A549 (cell line): ENCODE results near the gene KIAA0930. TPM values are rescaled to one million over a fixed set of nuclear protein-coding genes. Genes with fewer than 3 reads are reported as not detected.

Experiments used
- ATAC-seq, 2 experiments: fragments of 200-7000 bp in 1 of 2; fragments of >200 bp in 1 of 2; cut with Nextera tagmentation in 1 of 2; cut with Tn5 transposase in 1 of 2; 3 replicates each; pipeline versions ENCODE4 v1.8.0 to v1.9.1; 2018 to 2020; ENCODE audit warnings: mild to moderate bottlenecking in 1 of 2, moderate library complexity in 1 of 2
- CTCF ChIA-PET: fragments of 300-600 bp; sonication (Branson Sonifier 250); formaldehyde crosslinking; extraction: SDS; loops from one replicate; lab custom pipeline; 2021; ENCODE audit warnings: antibody characterized with exemption, inconsistent platforms; lab: Yijun Ruan, JAX
- POLR2A ChIA-PET: fragments of 350-600 bp; formaldehyde crosslinking; extraction: SDS; loops from one replicate; lab custom pipeline; 2021; ENCODE audit warnings: antibody characterized with exemption, inconsistent platforms; lab: Yijun Ruan, JAX
- DNase-seq, 2 experiments: peaks; one replicate each; pipeline versions ENCODE4 v3.0.0 to v3.0.0-alpha.2; 2011 to 2016; ENCODE audit warnings: low read depth in 1 of 2, low spot score in 1 of 2
- FAIRE-seq: peaks from 2 replicates; lab custom pipeline; 2011; peaks lifted over from hg19 to GRCh38; lab: Jason Lieb, UNC
- H3K27ac ChIP-seq, 2 experiments: fragments of >200 bp; sonication (Bioruptor Twin); formaldehyde crosslinking; 3 replicates each; pipeline ENCODE4 v1.5.1; 2016 to 2017
- H3K4me1 ChIP-seq: fragments of >200 bp; sonication (Bioruptor Twin); formaldehyde crosslinking; 3 replicates; pipeline ENCODE4 v1.6.1; 2016
- H3K4me2 ChIP-seq: fragments of >200 bp; sonication (Bioruptor Twin); formaldehyde crosslinking; 3 replicates; pipeline ENCODE4 v1.6.1; 2016
- H3K4me3 ChIP-seq: fragments of >200 bp; sonication (Bioruptor Twin); formaldehyde crosslinking; 3 replicates; pipeline ENCODE4 v1.5.1; 2016
- H3K9me3 ChIP-seq: fragments of >200 bp; sonication (Bioruptor Twin); formaldehyde crosslinking; 3 replicates; pipeline ENCODE4 v1.6.1; 2016
- ATOH8 ChIP-seq: fragments of 250-450 bp; sonication (Bioruptor Pico); IDR thresholded peaks from 2 replicates; pipeline ENCODE4 v1.5.0; 2020; ENCODE audit warnings: low read depth, mild to moderate bottlenecking, moderate library complexity
- BCL3 ChIP-seq: fragments of >200 bp; sonication (Bioruptor Twin); formaldehyde crosslinking; IDR thresholded peaks from 3 replicates; pipeline ENCODE4 v1.6.1; 2016
- BHLHE40 ChIP-seq: IDR thresholded peaks from 2 replicates; pipeline ENCODE4 v1.6.1; 2012; ENCODE audit warnings: low read depth, low read length, inconsistent platforms
- CBX2 ChIP-seq: fragments of 200-600 bp; sonication (generic); IDR thresholded peaks from 2 replicates; pipeline ENCODE4 v1.6.1; 2016; ENCODE audit warnings: low read depth, mild to moderate bottlenecking, borderline replicate concordance
- CBX8 ChIP-seq: fragments of 200-600 bp; sonication (generic); IDR thresholded peaks from 2 replicates; pipeline ENCODE4 v1.6.1; 2016
- CHD4 ChIP-seq: fragments of 200-600 bp; sonication (generic); IDR thresholded peaks from 2 replicates; pipeline ENCODE4 v1.6.1; 2016; ENCODE audit warnings: antibody characterized with exemption, mild to moderate bottlenecking, borderline replicate concordance
- CTCF ChIP-seq: fragments of >200 bp; sonication (Bioruptor Twin); formaldehyde crosslinking; IDR thresholded peaks from 3 replicates; pipeline ENCODE4 v1.5.1; 2016
- E2F6 ChIP-seq: IDR thresholded peaks from 2 replicates; pipeline ENCODE4 v1.6.1; 2012; ENCODE audit warnings: low read depth, borderline replicate concordance
- EHF ChIP-seq: fragments of 250-450 bp; sonication (Bioruptor Pico); IDR thresholded peaks from 2 replicates; pipeline ENCODE4 v1.5.0; 2020; ENCODE audit warnings: mild to moderate bottlenecking
- EHMT2 ChIP-seq: fragments of 200-600 bp; sonication (generic); IDR thresholded peaks from 2 replicates; pipeline ENCODE4 v1.6.1; 2016; ENCODE audit warnings: antibody characterized with exemption, low read depth, mild to moderate bottlenecking, moderate library complexity
- EP300 ChIP-seq, 2 experiments: fragments of >200 bp; sonication (Bioruptor Twin); formaldehyde crosslinking; IDR thresholded peaks; 2 replicates in 1 of 2; 3 replicates in 1 of 2; pipeline ENCODE4 v1.6.1; 2016 to 2017
- ESRRA ChIP-seq: fragments of 150-350 bp; IDR thresholded peaks from 2 replicates; pipeline ENCODE4 v1.6.1; 2014; ENCODE audit warnings: mild to moderate bottlenecking, low read length, borderline replicate concordance
- FOSL2 ChIP-seq, 2 experiments: fragments of 450-650 bp in 1 of 2; fragments of >200 bp in 1 of 2; sonication (Bioruptor Twin) in 1 of 2; formaldehyde crosslinking; IDR thresholded peaks; 2 replicates each; pipeline versions ENCODE4 v1.5.0 to v1.6.1; 2016 to 2020; ENCODE audit warnings: mild to moderate bottlenecking in 1 of 2, moderate library complexity in 1 of 2
- FOXS1 ChIP-seq: fragments of 250-450 bp; sonication (Bioruptor Pico); IDR thresholded peaks from 2 replicates; pipeline ENCODE4 v1.5.0; 2020; ENCODE audit warnings: mild to moderate bottlenecking, moderate library complexity
- HOXB13 ChIP-seq: fragments of 250-450 bp; sonication (Bioruptor Pico); IDR thresholded peaks from 2 replicates; pipeline ENCODE4 v1.5.0; 2020; ENCODE audit warnings: low read depth, mild to moderate bottlenecking, moderate library complexity
- KDM5A ChIP-seq: fragments of 200-600 bp; sonication (generic); IDR thresholded peaks from 2 replicates; pipeline ENCODE4 v1.6.1; 2016; ENCODE audit warnings: antibody characterized with exemption, mild to moderate bottlenecking
- MAFK ChIP-seq: fragments of 450-650 bp; IDR thresholded peaks from 2 replicates; pipeline ENCODE4 v1.6.1; 2014; ENCODE audit not compliant: partially characterized antibody
- NFE2L2 ChIP-seq: fragments of 150-350 bp; conservative IDR thresholded peaks from 2 replicates; pipeline ENCODE4 v1.6.1; 2014; ENCODE audit warnings: low read length
- NR3C1 ChIP-seq: fragments of >200 bp; sonication (Bioruptor Twin); formaldehyde crosslinking; IDR thresholded peaks from 3 replicates; pipeline ENCODE4 v1.6.1; 2017
- PHF8 ChIP-seq: fragments of 200-600 bp; sonication (generic); IDR thresholded peaks from 2 replicates; pipeline ENCODE4 v1.6.1; 2016; ENCODE audit warnings: low read depth, mild to moderate bottlenecking, antibody characterized with exemption, moderate library complexity, borderline replicate concordance
- POLR2AphosphoS2 ChIP-seq: conservative IDR thresholded peaks from 2 replicates; pipeline ENCODE4 v1.6.1; 2012; ENCODE audit warnings: low read length, improper control_type of control experiment, inconsistent platforms
- RAD21 ChIP-seq, 2 experiments: fragments of >200 bp in 1 of 2; sonication (Bioruptor Twin) in 1 of 2; formaldehyde crosslinking in 1 of 2; IDR thresholded peaks in 1 of 2; conservative IDR thresholded peaks in 1 of 2; 2 replicates in 1 of 2; 3 replicates in 1 of 2; pipeline ENCODE4 v1.6.1; 2012 to 2018; ENCODE audit warnings: inconsistent platforms in 1 of 2
- SMC3 ChIP-seq: fragments of >200 bp; sonication (Bioruptor Twin); formaldehyde crosslinking; IDR thresholded peaks from 3 replicates; pipeline ENCODE4 v1.6.1; 2018; ENCODE audit warnings: inconsistent platforms
- TP53 ChIP-seq: fragments of 250-450 bp; sonication (Bioruptor Pico); IDR thresholded peaks from 2 replicates; pipeline ENCODE4 v1.5.0; 2021; ENCODE audit warnings: mild to moderate bottlenecking, moderate library complexity
- ZFP36 ChIP-seq: fragments of 450-650 bp; IDR thresholded peaks from 2 replicates; pipeline ENCODE4 v1.6.1; 2014; ENCODE audit warnings: borderline replicate concordance; ENCODE audit not compliant: partially characterized antibody
- ZSCAN20 ChIP-seq: fragments of 250-450 bp; sonication (Bioruptor Pico); IDR thresholded peaks from 2 replicates; pipeline ENCODE4 v1.8.0; 2022; ENCODE audit warnings: mild to moderate bottlenecking, moderate library complexity
- WGBS: methylation state at CpG from one replicate; pipeline ENCODE4 v1.1.6; 2017; ENCODE audit errors: missing lambda C conversion rate; 5-methylcytosine and 5-hydroxymethylcytosine counted together
- polyA plus RNA-seq, 4 experiments: library from polyadenylated mRNA; depleted of rRNA in 3 of 4; stranded (reverse); fragments of >200 nt; fragmentation: RNase III in 1 of 4; extraction: RNeasy Plus Mini Kit Qiagen cat#74134 plus additional on column Dnase treatment in 1 of 4; gene quantifications; 2 replicates in 3 of 4; 3 replicates in 1 of 4; pipeline ENCODE4 v1.2.3, GENCODE V29; 2011 to 2017
- TF ChIP-seq, protein P1 (sequence below): fragments of 200-600 bp; sonication (generic); IDR thresholded peaks from 2 replicates; pipeline ENCODE4 v1.6.1; 2016; ENCODE audit warnings: antibody characterized with exemption, mild to moderate bottlenecking, moderate library complexity
- TF ChIP-seq, protein P2 (sequence below): IDR thresholded peaks from 2 replicates; pipeline ENCODE4 v1.6.1; 2012

The KIAA0930 gene
- polyA plus RNA-seq, 2 of the 4 experiments (the other 2 are of a cell fraction): 47.7 to 60.0 TPM

DNA sequence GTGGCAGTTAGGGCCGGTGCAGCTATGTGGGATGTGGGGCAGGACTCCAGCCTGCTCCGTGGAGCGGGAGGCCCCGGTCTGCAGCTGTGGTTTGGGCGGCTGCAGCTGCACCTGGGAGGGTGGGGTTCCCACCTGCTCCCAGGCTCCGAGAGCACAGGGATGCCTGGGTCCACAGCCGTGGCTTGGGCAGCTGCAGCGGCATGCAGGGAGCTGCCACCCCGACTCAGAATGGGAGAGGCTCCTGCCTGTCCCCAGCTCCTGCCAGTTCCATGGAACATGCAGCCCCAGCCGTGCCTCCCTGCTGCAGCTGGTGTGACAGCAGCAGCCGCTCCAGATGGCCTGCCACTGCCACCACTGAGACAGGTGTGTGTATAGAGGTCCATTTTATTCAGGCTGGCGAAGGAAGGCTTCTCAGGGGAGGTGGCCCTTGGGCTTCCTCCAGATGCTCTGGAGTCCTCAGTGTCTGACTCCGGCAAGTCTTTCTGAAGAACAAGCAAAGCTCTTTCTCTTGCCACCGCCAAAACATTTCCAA is 22.3 kb upstream of the KIAA0930 start:
- no peak for FAIRE-seq
- no peak for TF ChIP-seq FOSL2 (IDR thresholded peaks at IDR 0.05)
- no peak for TF ChIP-seq FOSL2 (CRISPR knock-in tag; IDR thresholded peaks at IDR 0.05)
- no peak for TF ChIP-seq ZFP36
- TF ChIP-seq FOXS1 (CRISPR knock-in tag): no peak
- TF ChIP-seq TP53 (CRISPR knock-in tag): no peak
- TF ChIP-seq BCL3: no peak
- no peak for TF ChIP-seq ATOH8 (CRISPR knock-in tag)
- TF ChIP-seq RAD21 (conservative IDR thresholded peaks at IDR 0.05 in 1 of 2, IDR thresholded peaks at IDR 0.05 in 1 of 2): no peak
- TF ChIP-seq, protein P1, sequence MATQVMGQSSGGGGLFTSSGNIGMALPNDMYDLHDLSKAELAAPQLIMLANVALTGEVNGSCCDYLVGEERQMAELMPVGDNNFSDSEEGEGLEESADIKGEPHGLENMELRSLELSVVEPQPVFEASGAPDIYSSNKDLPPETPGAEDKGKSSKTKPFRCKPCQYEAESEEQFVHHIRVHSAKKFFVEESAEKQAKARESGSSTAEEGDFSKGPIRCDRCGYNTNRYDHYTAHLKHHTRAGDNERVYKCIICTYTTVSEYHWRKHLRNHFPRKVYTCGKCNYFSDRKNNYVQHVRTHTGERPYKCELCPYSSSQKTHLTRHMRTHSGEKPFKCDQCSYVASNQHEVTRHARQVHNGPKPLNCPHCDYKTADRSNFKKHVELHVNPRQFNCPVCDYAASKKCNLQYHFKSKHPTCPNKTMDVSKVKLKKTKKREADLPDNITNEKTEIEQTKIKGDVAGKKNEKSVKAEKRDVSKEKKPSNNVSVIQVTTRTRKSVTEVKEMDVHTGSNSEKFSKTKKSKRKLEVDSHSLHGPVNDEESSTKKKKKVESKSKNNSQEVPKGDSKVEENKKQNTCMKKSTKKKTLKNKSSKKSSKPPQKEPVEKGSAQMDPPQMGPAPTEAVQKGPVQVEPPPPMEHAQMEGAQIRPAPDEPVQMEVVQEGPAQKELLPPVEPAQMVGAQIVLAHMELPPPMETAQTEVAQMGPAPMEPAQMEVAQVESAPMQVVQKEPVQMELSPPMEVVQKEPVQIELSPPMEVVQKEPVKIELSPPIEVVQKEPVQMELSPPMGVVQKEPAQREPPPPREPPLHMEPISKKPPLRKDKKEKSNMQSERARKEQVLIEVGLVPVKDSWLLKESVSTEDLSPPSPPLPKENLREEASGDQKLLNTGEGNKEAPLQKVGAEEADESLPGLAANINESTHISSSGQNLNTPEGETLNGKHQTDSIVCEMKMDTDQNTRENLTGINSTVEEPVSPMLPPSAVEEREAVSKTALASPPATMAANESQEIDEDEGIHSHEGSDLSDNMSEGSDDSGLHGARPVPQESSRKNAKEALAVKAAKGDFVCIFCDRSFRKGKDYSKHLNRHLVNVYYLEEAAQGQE: no peak
- TF ChIP-seq CBX8: no peak
- TF ChIP-seq SMC3: no peak
- no peak for TF ChIP-seq EHMT2
- no peak for TF ChIP-seq EHF
- no peak for TF ChIP-seq NFE2L2
- no peak for TF ChIP-seq PHF8
- TF ChIP-seq E2F6: no peak
- H3K4me1 ChIP-seq: peaks cover 12% of the 10 kb centered on the region
- no peak overlapping the region for H3K4me2 ChIP-seq
- no peak for ATAC-seq
- H3K27ac ChIP-seq: peak overlapping the region; percentile 60 to 87; a peak in 5 of 6 replicates
- no peak overlapping the region for H3K4me3 ChIP-seq
- WGBS: 87% methylated on average over 5 of the region's 14 CpGs
- CTCF ChIA-PET: interaction anchor here (0.6 to 3.3 kb wide), 22 partner anchors 10 to 558 kb away, joined by 3 to 13 read pairs (median 4); partner anchors contain the start of gene NUP50
- no peaks in the 10 kb centered on the region for H3K9me3 ChIP-seq
- no peak for DNase-seq
- POLR2A ChIA-PET: interaction anchor here (0.6 kb wide), 1 partner anchor 17 kb away, joined by 3 read pairs; no protein-coding TSS in a partner anchor

GRCh38 chr22:45262195-45262930 is 21.7 kb upstream of the KIAA0930 start:
- ATAC-seq: no peak
- TF ChIP-seq HOXB13 (CRISPR knock-in tag): no peak
- TF ChIP-seq MAFK: no peak
- no peak for TF ChIP-seq SMC3
- TF ChIP-seq ESRRA: no peak
- no peak for TF ChIP-seq POLR2AphosphoS2
- TF ChIP-seq, protein P2, sequence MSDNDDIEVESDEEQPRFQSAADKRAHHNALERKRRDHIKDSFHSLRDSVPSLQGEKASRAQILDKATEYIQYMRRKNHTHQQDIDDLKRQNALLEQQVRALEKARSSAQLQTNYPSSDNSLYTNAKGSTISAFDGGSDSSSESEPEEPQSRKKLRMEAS: no peak
- TF ChIP-seq EHMT2: no peak
- no peak for TF ChIP-seq PHF8
- no peak for TF ChIP-seq EP300 (IDR thresholded peaks at IDR 0.05)
- no peak for TF ChIP-seq KDM5A
- TF ChIP-seq NR3C1: no peak
- TF ChIP-seq BHLHE40: no peak
- no peak for TF ChIP-seq CTCF
- TF ChIP-seq CBX2: no peak
- TF ChIP-seq CHD4: no peak
- no peak for TF ChIP-seq ZSCAN20

More at GRCh38 chr22:45262195-45262930, 21.7 kb upstream of the KIAA0930 start:
- peaks cover 12% of the 10 kb centered on the region for H3K4me1 ChIP-seq
- POLR2A ChIA-PET: interaction anchor here (0.6 kb wide), 1 partner anchor 16 kb away, joined by 3 read pairs; no protein-coding TSS in a partner anchor
- no peak for FAIRE-seq
- no peak overlapping the region for H3K4me2 ChIP-seq
- DNase-seq: no peak
- H3K27ac ChIP-seq: peak overlapping the region in 1 of 2 experiments; percentile 19; a peak in 1 of 6 replicates
- no peak overlapping the region for H3K4me3 ChIP-seq
- no peaks in the 10 kb centered on the region for H3K9me3 ChIP-seq
- CTCF ChIA-PET: interaction anchor here (0.8 to 3.3 kb wide), 11 partner anchors 10 to 291 kb away, joined by 3 to 13 read pairs (median 4); no protein-coding TSS in a partner anchor
- WGBS: 91% methylated on average over 6 of the region's 13 CpGs
